BLaER1 (cell line): ENCODE results near the gene PLEKHF1.

Source experiments
- H3K27ac ChIP-seq: shearing (Covaris generic); formaldehyde crosslinking; 2 replicates; pipeline ENCODE4 v1.8.1; 2022
- H3K27me3 ChIP-seq: shearing (Covaris generic); formaldehyde crosslinking; 2 replicates; pipeline ENCODE4 v1.8.1; 2022
- H3K36me3 ChIP-seq: shearing (Covaris generic); formaldehyde crosslinking; 2 replicates; pipeline ENCODE4 v1.8.1; 2022
- H3K4me1 ChIP-seq: shearing (Covaris generic); formaldehyde crosslinking; 2 replicates; pipeline ENCODE4 v1.8.1; 2022
- H3K4me2 ChIP-seq: shearing (Covaris generic); formaldehyde crosslinking; 2 replicates; pipeline ENCODE4 v1.8.1; 2022
- H3K4me3 ChIP-seq: shearing (Covaris generic); formaldehyde crosslinking; 2 replicates; pipeline ENCODE4 v1.8.1; 2022
- H3K9ac ChIP-seq: shearing (Covaris generic); formaldehyde crosslinking; 2 replicates; pipeline ENCODE4 v1.8.1; 2022
- H3K9me3 ChIP-seq: shearing (Covaris generic); formaldehyde crosslinking; 2 replicates; pipeline ENCODE4 v1.8.1; 2022
- H4K20me1 ChIP-seq: shearing (Covaris generic); formaldehyde crosslinking; 2 replicates; pipeline ENCODE4 v1.8.1; 2022
- Cebpa-rat ChIP-seq: shearing (Covaris generic); IDR thresholded peaks from 2 replicates; pipeline ENCODE4 v1.8.1; 2022

PLEKHF1 gene

GRCh38 chr19:29634002-29634401 lies 31.3 kb upstream of the PLEKHF1 start:
- no peaks in the 10 kb centered on the region for H3K27me3 ChIP-seq
- H3K4me2 ChIP-seq = peak overlapping the region; percentile 48

GRCh38 chr19:29634423-29635130 lies 30.7 kb upstream of the PLEKHF1 start:
- H3K4me1 ChIP-seq = peaks cover 61% of the 10 kb centered on the region
- no peaks in the 10 kb centered on the region for H3K9me3 ChIP-seq
- no peaks in the 10 kb centered on the region for H3K27me3 ChIP-seq
- H3K4me2 ChIP-seq = peak overlapping the region; percentile 48
- H3K36me3 ChIP-seq = no peaks in the 10 kb centered on the region
- no peak overlapping the region for H3K4me3 ChIP-seq
- no peak overlapping the region for H3K9ac ChIP-seq
- no peaks in the 10 kb centered on the region for H4K20me1 ChIP-seq
- H3K27ac ChIP-seq = no peak overlapping the region
- TF ChIP-seq Cebpa-rat = no peak

More at GRCh38 chr19:29634002-29634401, 31.3 kb upstream of the PLEKHF1 start:
- H3K27ac ChIP-seq = no peak overlapping the region
- no peaks in the 10 kb centered on the region for H3K36me3 ChIP-seq
- H3K9ac ChIP-seq = no peak overlapping the region
- H3K4me3 ChIP-seq = no peak overlapping the region
- no peaks in the 10 kb centered on the region for H3K9me3 ChIP-seq
- H4K20me1 ChIP-seq = no peaks in the 10 kb centered on the region
- no peak for TF ChIP-seq Cebpa-rat
- H3K4me1 ChIP-seq = peaks cover 61% of the 10 kb centered on the region

GRCh38 chr19:29635963-29636362 lies 29.3 kb upstream of the PLEKHF1 start:
- no peaks in the 10 kb centered on the region for H3K9me3 ChIP-seq
- no peaks in the 10 kb centered on the region for H4K20me1 ChIP-seq
- H3K27ac ChIP-seq = no peak overlapping the region
- peaks cover 58% of the 10 kb centered on the region for H3K4me1 ChIP-seq
- peak overlapping the region; percentile 54; the same call in 1 of the 2 replicates for H3K4me2 ChIP-seq
- no peak overlapping the region for H3K4me3 ChIP-seq
- no peaks in the 10 kb centered on the region for H3K27me3 ChIP-seq
- no peaks in the 10 kb centered on the region for H3K36me3 ChIP-seq
- TF ChIP-seq Cebpa-rat = no peak
- no peak overlapping the region for H3K9ac ChIP-seq

- Histone ChIP-seq H3K4me2 (peak overlapping the region; percentile 54), H3K36me3 (no peaks in the 10 kb centered on the region), H3K4me1 (peaks cover 50% of the 10 kb centered on the region), H3K4me3 (no peak overlapping the region), H3K27ac (no peak overlapping the region), H3K9me3 (no peaks in the 10 kb centered on the region), H4K20me1 (no peaks in the 10 kb centered on the region), H3K27me3 (no peaks in the 10 kb centered on the region), H3K9ac (no peak overlapping the region)
- no peak for TF ChIP-seq Cebpa-rat
Observed at GRCh38 chr19:29636553-29637360, 28.5 kb upstream of the PLEKHF1 start.

GRCh38 chr19:29639086-29639485 lies 26.2 kb upstream of the PLEKHF1 start:
- no peak overlapping the region for H3K9ac ChIP-seq
- H3K4me3 ChIP-seq = no peak overlapping the region
- H3K27ac ChIP-seq = no peak overlapping the region
- H3K4me1 ChIP-seq = peaks cover 33% of the 10 kb centered on the region
- no peaks in the 10 kb centered on the region for H3K36me3 ChIP-seq
- no peak for TF ChIP-seq Cebpa-rat
- H3K9me3 ChIP-seq = no peaks in the 10 kb centered on the region
- H4K20me1 ChIP-seq = no peaks in the 10 kb centered on the region
- H3K27me3 ChIP-seq = no peaks in the 10 kb centered on the region
- H3K4me2 ChIP-seq = no peak overlapping the region

- Histone ChIP-seq H3K9me3 (no peaks in the 10 kb centered on the region), H3K27ac (no peak overlapping the region), H3K4me1 (peaks cover 29% of the 10 kb centered on the region), H3K4me2 (no peak overlapping the region), H4K20me1 (no peaks in the 10 kb centered on the region), H3K9ac (no peak overlapping the region), H3K27me3 (no peaks in the 10 kb centered on the region), H3K36me3 (no peaks in the 10 kb centered on the region), H3K4me3 (no peak overlapping the region)
- TF ChIP-seq Cebpa-rat = no peak
Observed at GRCh38 chr19:29640231-29640630, 25.0 kb upstream of the PLEKHF1 start.

GRCh38 chr19:29641597-29641996 lies 23.7 kb upstream of the PLEKHF1 start:
- Histone ChIP-seq H3K27ac (no peak overlapping the region), H3K9me3 (no peaks in the 10 kb centered on the region), H3K36me3 (no peaks in the 10 kb centered on the region), H3K27me3 (no peaks in the 10 kb centered on the region), H3K4me1 (peaks cover 30% of the 10 kb centered on the region), H3K4me2 (no peak overlapping the region), H3K9ac (no peak overlapping the region), H4K20me1 (no peaks in the 10 kb centered on the region), H3K4me3 (no peak overlapping the region)
- TF ChIP-seq Cebpa-rat = no peak

GRCh38 chr19:29643361-29643935 lies 21.8 kb upstream of the PLEKHF1 start:
- Histone ChIP-seq H3K4me2 (no peak overlapping the region), H3K27me3 (no peaks in the 10 kb centered on the region), H3K9ac (no peak overlapping the region), H3K4me3 (no peak overlapping the region), H3K27ac (no peak overlapping the region), H3K36me3 (no peaks in the 10 kb centered on the region), H3K9me3 (no peaks in the 10 kb centered on the region), H3K4me1 (peaks cover 22% of the 10 kb centered on the region), H4K20me1 (no peaks in the 10 kb centered on the region)
- no peak for TF ChIP-seq Cebpa-rat

- Histone ChIP-seq H4K20me1 (no peaks in the 10 kb centered on the region), H3K9ac (no peak overlapping the region), H3K4me1 (peaks cover 22% of the 10 kb centered on the region), H3K27ac (no peak overlapping the region), H3K9me3 (no peaks in the 10 kb centered on the region), H3K4me2 (no peak overlapping the region), H3K4me3 (no peak overlapping the region), H3K36me3 (no peaks in the 10 kb centered on the region), H3K27me3 (no peaks in the 10 kb centered on the region)
- TF ChIP-seq Cebpa-rat = no peak
Observed at GRCh38 chr19:29644210-29644609, 21.1 kb upstream of the PLEKHF1 start.

GRCh38 chr19:29645491-29645867 lies 19.8 kb upstream of the PLEKHF1 start:
- Histone ChIP-seq H3K9ac (no peak overlapping the region), H3K27me3 (no peaks in the 10 kb centered on the region), H3K4me3 (no peak overlapping the region), H3K27ac (no peak overlapping the region), H3K9me3 (no peaks in the 10 kb centered on the region), H3K4me1 (peaks cover 22% of the 10 kb centered on the region), H3K36me3 (no peaks in the 10 kb centered on the region), H3K4me2 (peak overlapping the region; percentile 53), H4K20me1 (no peaks in the 10 kb centered on the region)
- TF ChIP-seq Cebpa-rat = no peak
